ENCODE measurements around the gene TASP1.
"Not testable (repeated sequence)": the region's sequence is repeated elsewhere in the genome, so short reads cannot be mapped to it uniquely, and the experiment has no call there.

The TASP1 gene

GRCh38 chr20:13364278-13365170 is 274.2 kb downstream of the TASP1 start:
- H3K4me3 ChIP-seq (ENCODE audit: low read length) = no peak overlapping the region
- DNase-seq (ENCODE audit: low read depth) = no peak
- TF ChIP-seq CTCF (IDR thresholded peaks at IDR 0.05; ENCODE audit: insufficient read depth, low read depth, low read length, missing control alignments) = no peak

- H3K4me3 ChIP-seq (ENCODE audit: low read length) = no peak overlapping the region
- DNase-seq (ENCODE audit: low read depth) = no peak
- TF ChIP-seq CTCF (IDR thresholded peaks at IDR 0.05; ENCODE audit: insufficient read depth, low read depth, low read length, missing control alignments) = no peak
Measured at GRCh38 chr20:13363473-13363872, 275.3 kb downstream of the TASP1 start.

- DNase-seq (ENCODE audit: low read depth); H3K4me3 ChIP-seq (ENCODE audit: low read length): not testable (repeated sequence)
Measured at GRCh38 chr20:13362165-13362564, 276.6 kb downstream of the TASP1 start.

GRCh38 chr20:13358936-13359335 is 279.8 kb downstream of the TASP1 start:
- not testable (repeated sequence) for DNase-seq (ENCODE audit: low read depth); H3K4me3 ChIP-seq (ENCODE audit: low read length)

GRCh38 chr20:13357782-13358181 is 280.9 kb downstream of the TASP1 start:
- not testable (repeated sequence) for H3K4me3 ChIP-seq (ENCODE audit: low read length); DNase-seq (ENCODE audit: low read depth)

GRCh38 chr20:13356591-13356990 is 282.1 kb downstream of the TASP1 start:
- TF ChIP-seq CTCF (IDR thresholded peaks at IDR 0.05; ENCODE audit: insufficient read depth, low read depth, low read length, missing control alignments) = no peak
- no peak for DNase-seq (ENCODE audit: low read depth)
- H3K4me3 ChIP-seq (ENCODE audit: low read length) = no peak overlapping the region

- TF ChIP-seq CTCF (IDR thresholded peaks at IDR 0.05; ENCODE audit: insufficient read depth, low read depth, low read length, missing control alignments) = no peak
- DNase-seq (ENCODE audit: low read depth) = no peak
- H3K4me3 ChIP-seq (ENCODE audit: low read length) = no peak overlapping the region
Measured at GRCh38 chr20:13355941-13356486, 282.7 kb downstream of the TASP1 start.

- DNase-seq (ENCODE audit: low read depth) = peak; percentile 90
- H3K4me3 ChIP-seq (ENCODE audit: low read length) = no peak overlapping the region
- TF ChIP-seq CTCF (IDR thresholded peaks at IDR 0.05; ENCODE audit: insufficient read depth, low read depth, low read length, missing control alignments) = no peak
Measured at GRCh38 chr20:13355411-13355810, 283.3 kb downstream of the TASP1 start.

Data from epithelial cell of esophagus (primary cell).